GM10266 (cell line): ENCODE data around the gene TMEM243.
"Not testable (repeated sequence)": the region's sequence is repeated elsewhere in the genome, so short reads cannot be mapped to it uniquely, and the experiment has no call there.

Source experiments
- DNase-seq: peaks from one replicate; pipeline ENCODE4 v3.0.0; 2012; ENCODE audit errors: extremely low spot score
- CTCF ChIP-seq: IDR thresholded peaks from 2 replicates; pipeline ENCODE4 v1.5.1; 2012; ENCODE audit warnings: mild to moderate bottlenecking, low read depth; ENCODE audit not compliant: control insufficient read depth, insufficient read depth; ENCODE audit errors: missing control alignments

The TMEM243 gene

GRCh38 chr7:87209295-87209924 is 10.1 kb downstream of the TMEM243 start:
- TF ChIP-seq CTCF = no peak
- no peak for DNase-seq

- TF ChIP-seq CTCF = no peak
- DNase-seq = no peak
Observed at GRCh38 chr7:87206361-87206760, 13.2 kb downstream of the TMEM243 start.

- not testable (repeated sequence) for DNase-seq
Observed at GRCh38 chr7:87205701-87206100, 13.8 kb downstream of the TMEM243 start.

GRCh38 chr7:87204933-87205332 is 14.6 kb downstream of the TMEM243 start:
- DNase-seq = no peak
- TF ChIP-seq CTCF = no peak

- not testable (repeated sequence) for DNase-seq
Observed at GRCh38 chr7:87203929-87204328, 15.6 kb downstream of the TMEM243 start.

- no peak for TF ChIP-seq CTCF
- DNase-seq = no peak
Observed at GRCh38 chr7:87202705-87203104, 16.8 kb downstream of the TMEM243 start.

GRCh38 chr7:87202208-87202607 is 17.3 kb downstream of the TMEM243 start:
- no peak for DNase-seq
- no peak for TF ChIP-seq CTCF

- DNase-seq = no peak
- TF ChIP-seq CTCF = no peak
Observed at GRCh38 chr7:87199700-87200450, 19.7 kb downstream of the TMEM243 start.
